GM21360 (cell line): Measurements from ENCODE around the gene SPNS2.

ENCODE experiments used
- ATAC-seq: cut with Tn5 transposase; IDR thresholded peaks from one replicate; pipeline ENCODE4 v1.9.1; 2021; ENCODE audit warnings: mild to moderate bottlenecking, moderate library complexity; ENCODE audit not compliant: unreplicated experiment

Gene SPNS2

GRCh38 chr17:4536742-4537411 is 38.2 kb downstream of the SPNS2 start:
- ATAC-seq = no peak

GRCh38 chr17:4537451-4538235 is 39.0 kb downstream of the SPNS2 start:
- ATAC-seq = no peak

- no peak for ATAC-seq
These were observed 39.7 kb downstream of the SPNS2 start for GRCh38 chr17:4538236-4539002.

GRCh38 chr17:4539025-4539424 is 40.3 kb downstream of the SPNS2 start:
- no peak for ATAC-seq

- no peak for ATAC-seq
These were observed 41.0 kb downstream of the SPNS2 start for GRCh38 chr17:4539576-4540223.

GRCh38 chr17:4540224-4540651 is 41.6 kb downstream of the SPNS2 start:
- no peak for ATAC-seq

GRCh38 chr17:4540687-4541327 is 42.1 kb downstream of the SPNS2 start:
- ATAC-seq = no peak

GRCh38 chr17:4541328-4542002 is 42.8 kb downstream of the SPNS2 start:
- ATAC-seq = no peak

GRCh38 chr17:4542003-4542725 is 43.5 kb downstream of the SPNS2 start:
- ATAC-seq = no peak

GRCh38 chr17:4542726-4543191 is 44.1 kb downstream of the SPNS2 start:
- ATAC-seq = no peak

GRCh38 chr17:4543557-4544026 is 44.9 kb downstream of the SPNS2 start:
- ATAC-seq = no peak

GRCh38 chr17:4544135-4544950 is 45.7 kb downstream of the SPNS2 start:
- no peak for ATAC-seq

- ATAC-seq = no peak
These were observed 46.2 kb downstream of the SPNS2 start for GRCh38 chr17:4544951-4545216.

- no peak for ATAC-seq
These were observed 46.7 kb downstream of the SPNS2 start for GRCh38 chr17:4545217-4545951.

GRCh38 chr17:4547118-4547906 is 48.6 kb downstream of the SPNS2 start:
- no peak for ATAC-seq

GRCh38 chr17:4548061-4548461 is 49.4 kb downstream of the SPNS2 start:
- no peak for ATAC-seq
